Muscle of back (tissue), 11 donors: ENCODE results near the gene ASGR2. TPM values are rescaled to one million over a fixed set of nuclear protein-coding genes. Genes with fewer than 3 reads are reported as not detected.
"Not testable (repeated sequence)": the region's sequence is repeated elsewhere in the genome, so short reads cannot be mapped to it uniquely, and the experiment has no call there.

Experiments
- DNase-seq, 3 donors: peaks; one replicate each; pipeline versions ENCODE4 v3.0.0 to v3.0.0-alpha.2; 2013
- polyA plus RNA-seq, 10 donors: library from polyadenylated mRNA; unstranded; fragments of 120-200 nt; gene quantifications; one replicate each; pipeline ENCODE4 v1.2.1, GENCODE V29; 2013; ENCODE audit not compliant: insufficient read length in 10 of 10

ASGR2 gene
- polyA plus RNA-seq, 10 donors = 0.15 to 0.40 (median 0.34) TPM; not detected in 1

- not testable (repeated sequence) for DNase-seq
These were observed 11.8 kb upstream of the ASGR2 start for GRCh38 chr17:7126386-7126785.

DNA sequence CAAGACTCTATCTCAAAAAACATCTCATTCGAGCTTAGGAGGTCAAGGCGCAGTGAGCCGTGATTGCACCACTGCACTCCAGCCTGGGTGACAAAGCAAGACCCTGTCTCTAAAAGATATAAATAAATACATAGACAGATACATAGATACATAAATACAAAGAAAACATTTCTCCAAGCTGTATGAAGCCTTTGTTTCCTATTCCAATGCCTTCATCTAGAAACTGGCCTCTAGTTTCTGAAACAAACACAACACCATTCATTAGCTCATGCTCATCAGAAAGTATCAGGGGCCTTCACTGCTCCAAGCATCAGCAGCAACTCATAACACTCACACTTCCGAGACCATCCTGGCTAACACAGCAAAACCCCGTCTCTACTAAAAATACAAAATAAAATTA is 10.3 kb upstream of the ASGR2 start:
- no peak for DNase-seq

DNA sequence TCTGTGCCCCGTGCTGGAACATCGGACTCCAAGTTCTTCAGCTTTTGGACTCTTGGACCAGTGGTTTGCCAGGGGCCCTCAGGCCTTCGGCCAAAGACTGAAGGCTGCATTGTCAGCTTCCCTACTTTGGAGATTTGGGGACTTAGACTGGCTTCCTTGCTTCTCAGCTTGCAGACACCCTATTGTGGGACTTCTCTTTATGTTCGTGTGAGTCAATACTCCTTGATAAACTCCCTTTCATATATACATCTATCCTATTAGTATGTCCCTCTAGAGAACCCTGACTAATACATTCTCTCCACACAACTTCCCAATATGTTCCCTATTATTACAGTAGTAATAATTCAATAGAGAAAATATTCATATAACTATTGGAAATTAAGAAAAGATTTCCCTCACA is 9.2 kb upstream of the ASGR2 start:
- DNase-seq = no peak

- DNase-seq = no peak
These were observed 7.8 kb upstream of the ASGR2 start for GRCh38 chr17:7122381-7122780.

- not testable (repeated sequence) for DNase-seq
These were observed 6.0 kb upstream of the ASGR2 start for GRCh38 chr17:7120635-7121034.

DNA sequence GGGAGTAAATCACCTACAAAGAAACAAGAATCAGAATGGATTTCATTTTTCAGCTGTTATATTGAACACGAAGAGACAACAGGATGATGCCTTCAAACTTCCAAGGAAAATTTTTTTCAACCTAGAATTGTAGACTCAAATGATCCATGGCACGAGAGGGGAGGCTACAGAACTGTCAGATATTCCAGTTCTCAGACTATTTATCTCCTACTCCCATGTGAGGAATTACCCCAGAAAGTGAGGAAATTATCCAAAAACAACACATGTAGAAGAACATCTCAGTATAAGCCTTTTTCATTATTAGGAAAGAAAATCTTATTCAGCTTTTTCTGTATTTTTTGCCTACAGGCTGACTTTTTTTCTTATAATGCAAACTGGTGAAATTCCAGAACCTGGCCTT is 5.5 kb upstream of the ASGR2 start:
- no peak for DNase-seq

GRCh38 chr17:7119314-7119713 is 4.7 kb upstream of the ASGR2 start:
- DNase-seq = no peak

GRCh38 chr17:7114875-7115614 is 423 bp upstream of the ASGR2 start:
- no peak for DNase-seq

GRCh38 chr17:7113273-7114071 is 1.1 kb downstream of the ASGR2 start:
- DNase-seq = no peak

- no peak for DNase-seq
These were observed 2.0 kb downstream of the ASGR2 start for GRCh38 chr17:7112510-7113108.

- DNase-seq = no peak
These were observed 2.7 kb downstream of the ASGR2 start for GRCh38 chr17:7111784-7112509.

GRCh38 chr17:7110617-7111306 is 3.9 kb downstream of the ASGR2 start:
- no peak for DNase-seq

GRCh38 chr17:7109461-7110322 is 4.9 kb downstream of the ASGR2 start:
- DNase-seq = no peak

DNA sequence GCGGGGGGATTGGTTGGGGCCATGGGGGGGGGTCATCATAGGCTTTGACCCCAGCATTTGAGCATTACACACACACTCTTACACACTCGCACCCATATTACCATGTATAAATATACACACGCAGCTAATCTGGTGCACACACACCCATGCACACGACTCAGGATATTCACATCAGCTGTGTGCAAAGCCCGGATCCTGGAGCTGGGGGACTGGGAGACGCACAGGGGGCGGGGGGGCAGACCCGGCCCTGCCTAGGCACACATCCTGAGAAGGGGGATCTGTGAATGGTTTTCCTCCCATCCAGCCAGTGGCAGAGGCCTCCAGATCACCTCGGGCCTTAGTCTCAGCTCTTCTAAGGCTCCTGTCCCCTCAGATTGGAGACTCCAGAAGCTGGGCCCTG is 5.6 kb downstream of the ASGR2 start:
- no peak for DNase-seq

DNA sequence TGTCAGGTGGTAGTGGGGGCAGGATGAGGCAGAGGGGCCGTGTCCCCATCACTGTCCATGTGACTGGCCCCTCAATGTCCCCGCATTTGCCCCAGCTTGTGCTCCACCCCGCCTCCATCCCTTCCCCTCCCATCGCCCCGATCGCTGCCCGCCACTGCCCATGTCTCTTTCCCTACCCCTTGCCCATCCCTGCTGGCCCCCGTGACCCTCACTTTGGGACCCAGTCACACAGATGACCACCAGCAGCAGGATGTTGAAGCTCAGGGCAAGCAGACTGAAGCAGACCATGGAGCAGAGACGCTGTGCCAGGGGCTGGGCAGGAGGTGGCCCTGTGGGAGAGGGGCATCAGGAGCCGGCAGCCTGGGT is 6.1 kb downstream of the ASGR2 start:
- no peak for DNase-seq

GRCh38 chr17:7107795-7108559 is 6.6 kb downstream of the ASGR2 start:
- DNase-seq = no peak

GRCh38 chr17:7107012-7107754 is 7.4 kb downstream of the ASGR2 start:
- DNase-seq = no peak

DNA sequence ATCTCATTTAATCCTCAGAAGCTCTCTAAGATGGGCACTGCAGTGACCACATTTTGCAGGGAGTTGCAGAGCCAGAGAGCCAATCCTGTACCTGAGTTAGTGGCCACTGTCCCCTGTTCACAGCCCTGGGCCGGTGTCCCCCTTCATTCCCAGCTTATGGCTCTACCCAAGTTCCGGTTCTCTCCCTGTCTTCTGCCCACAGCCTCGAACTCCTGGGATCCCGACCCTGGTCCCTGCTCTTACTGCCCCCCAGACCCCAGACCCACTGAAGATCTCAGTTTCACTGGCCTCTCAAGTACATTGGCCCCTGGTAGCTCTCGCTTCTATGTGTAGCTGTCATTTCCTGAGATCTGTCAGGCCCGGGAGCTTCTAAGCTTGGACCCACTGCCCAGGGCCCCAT is 12.2 kb downstream of the ASGR2 start:
- DNase-seq = no peak

DNA sequence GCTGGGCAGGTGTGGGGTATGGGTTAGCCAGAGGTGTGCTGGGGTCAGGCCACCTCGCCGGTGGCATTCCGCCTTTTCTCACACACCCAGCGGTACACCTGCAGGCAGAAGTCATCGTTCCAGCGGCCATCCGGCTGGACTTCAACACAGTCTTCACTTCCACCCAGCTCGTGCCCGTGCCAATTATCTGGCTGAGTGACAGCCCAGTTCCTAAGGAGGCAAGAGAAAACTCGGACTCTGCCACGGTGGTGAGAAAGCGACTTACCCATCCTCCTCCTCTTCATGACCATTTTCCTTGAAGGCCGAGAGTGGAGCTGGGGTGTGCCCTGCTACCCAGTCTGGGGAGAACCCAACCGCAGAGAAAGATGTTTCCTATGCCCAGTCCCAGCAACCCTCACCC is 13.1 kb downstream of the ASGR2 start:
- DNase-seq = no peak
